Stimulated activated naive CD4-positive, alpha-beta T cell (primary cell): ENCODE measurements around the gene ZNF385B.
"Not testable (repeated sequence)": the region's sequence is repeated elsewhere in the genome, so short reads cannot be mapped to it uniquely, and the experiment has no call there.

ENCODE experiments used
- DNase-seq, 6 experiments: peaks; one replicate each; lab custom pipeline; 2025; lab: John Stamatoyannopoulos, UW

Gene ZNF385B

GRCh38 chr2:179861416-179862067, at the start of gene ZNF385B:
Gene ZNF385B, minus strand, starts transcription at chr2:179861612.
- no peak for DNase-seq

- no peak for DNase-seq
Observed at GRCh38 chr2:179910735-179911113, 49.3 kb upstream of the ZNF385B start.

DNA sequence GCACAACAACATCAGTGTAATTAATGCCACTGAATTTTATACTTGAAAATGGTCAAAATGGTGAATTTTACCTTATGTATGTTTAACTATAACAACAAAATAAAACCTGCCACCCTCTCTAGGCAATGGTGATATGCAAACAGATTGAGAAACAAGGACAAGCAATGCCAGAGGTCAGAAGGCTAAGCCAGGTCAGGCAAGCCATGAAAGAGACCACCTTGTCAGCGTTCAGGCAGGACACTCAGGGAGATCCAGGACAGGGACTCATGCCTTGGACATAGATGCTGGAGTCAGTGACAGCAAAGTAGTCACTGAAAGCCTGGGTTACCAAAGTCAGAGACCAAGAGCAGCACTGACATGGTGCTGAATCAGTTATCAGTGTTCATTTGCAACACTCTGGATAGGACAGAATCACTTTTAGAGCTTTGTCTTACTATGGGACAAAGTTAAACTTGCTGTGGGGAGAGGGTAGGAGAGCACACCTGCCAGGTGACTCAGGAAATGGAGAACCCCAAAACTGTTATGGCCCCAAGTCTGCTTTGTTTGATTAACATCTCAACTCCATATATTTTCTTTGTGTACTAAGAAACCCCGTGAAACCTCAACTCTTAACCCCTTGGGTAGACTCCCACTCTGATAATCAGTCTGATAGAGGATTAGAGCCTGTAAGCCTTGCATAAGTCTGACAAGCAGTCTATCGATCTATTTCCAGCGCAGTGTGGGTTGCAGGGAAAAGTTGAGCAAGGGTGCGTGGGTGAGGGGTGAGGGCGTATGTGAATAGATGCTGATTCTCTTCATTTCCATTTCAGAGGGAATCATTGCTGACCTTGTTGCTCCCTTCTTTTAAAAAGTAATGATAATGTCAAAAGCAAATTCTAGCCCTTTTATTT, 48.7 kb upstream of the ZNF385B start:
- DNase-seq, result no peak

GRCh38 chr2:179900655-179901054, 39.2 kb upstream of the ZNF385B start:
- no peak for DNase-seq

DNA sequence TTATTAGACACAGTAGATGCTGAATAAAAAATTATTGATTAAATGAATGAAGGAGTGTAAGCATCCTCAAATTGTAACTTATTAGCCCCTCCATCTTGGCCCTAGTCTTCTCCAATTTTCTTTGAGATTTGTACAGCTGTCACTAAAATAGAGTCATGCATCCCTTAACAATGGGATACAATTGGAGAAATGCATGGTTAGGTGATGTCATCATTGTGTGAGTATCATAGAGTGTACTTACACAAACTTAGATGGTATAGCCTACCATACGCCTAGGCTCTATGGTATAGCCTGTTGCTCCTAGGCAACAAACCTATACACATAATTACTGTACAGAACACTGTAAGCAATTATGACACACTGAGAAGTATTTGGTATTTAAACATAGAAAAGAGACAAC, 38.3 kb upstream of the ZNF385B start:
- DNase-seq, result no peak

- no peak for DNase-seq
Observed at GRCh38 chr2:179898873-179899272, 37.5 kb upstream of the ZNF385B start.

DNA sequence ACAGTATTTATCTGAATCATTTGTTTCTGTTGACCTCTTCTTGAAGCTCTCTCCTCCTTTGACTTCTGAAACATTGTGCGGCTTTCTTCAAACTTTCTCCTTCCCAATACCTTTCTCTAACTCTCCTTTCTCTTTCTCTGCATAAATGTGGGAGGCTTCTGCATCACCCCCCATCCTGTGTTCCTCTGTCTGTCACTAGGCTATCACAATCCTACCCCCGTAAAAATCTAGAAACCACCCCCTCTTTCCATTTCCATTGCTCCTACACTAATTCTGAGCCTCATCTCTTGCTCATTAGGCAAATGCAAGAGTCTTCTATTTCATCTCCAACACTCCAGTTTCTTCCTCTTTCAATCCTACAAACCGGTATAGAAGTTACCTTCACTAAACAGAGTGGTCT, 32.2 kb upstream of the ZNF385B start:
- DNase-seq, result no peak

GRCh38 chr2:179891237-179891636, 29.8 kb upstream of the ZNF385B start:
- DNase-seq, result no peak

DNA sequence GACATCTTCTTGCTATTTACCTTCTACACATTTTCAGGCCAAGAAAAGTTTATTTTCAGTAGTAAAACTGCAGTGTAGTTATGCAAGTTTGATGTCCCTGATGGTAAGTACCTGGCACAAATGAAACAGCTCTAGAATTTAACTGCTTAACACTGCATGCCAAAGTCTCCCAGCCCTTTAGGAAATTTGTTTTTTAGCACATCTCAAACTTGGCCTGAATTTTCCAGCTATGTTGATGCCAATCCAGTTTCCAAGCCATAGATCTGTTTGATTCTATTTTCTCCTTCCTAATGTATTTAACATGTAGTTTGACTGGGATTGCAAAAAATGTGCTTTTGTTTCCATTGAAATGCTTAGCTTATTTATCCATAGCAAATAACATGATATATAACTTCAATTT, 29.3 kb upstream of the ZNF385B start:
- no peak for DNase-seq

DNA sequence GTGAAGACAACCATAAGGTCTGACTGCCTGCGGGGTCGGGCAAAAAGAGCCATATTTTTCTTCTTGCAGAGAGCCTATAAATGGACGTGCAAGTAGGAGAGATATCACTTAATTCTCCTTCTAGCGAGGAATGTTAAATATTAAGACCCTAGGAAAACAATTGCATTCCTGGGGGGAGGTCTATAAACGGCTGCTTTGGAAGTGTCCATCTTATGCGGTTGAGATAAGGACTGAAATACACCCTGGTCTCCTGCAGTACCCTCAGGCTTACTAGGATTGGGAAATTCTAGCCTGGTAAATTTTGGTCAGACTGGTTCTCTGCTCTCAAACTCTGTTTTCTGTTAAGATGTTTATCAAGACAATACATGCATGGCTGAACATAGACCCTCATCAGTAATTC, 27.2 kb upstream of the ZNF385B start:
- DNase-seq, result not testable (repeated sequence)

DNA sequence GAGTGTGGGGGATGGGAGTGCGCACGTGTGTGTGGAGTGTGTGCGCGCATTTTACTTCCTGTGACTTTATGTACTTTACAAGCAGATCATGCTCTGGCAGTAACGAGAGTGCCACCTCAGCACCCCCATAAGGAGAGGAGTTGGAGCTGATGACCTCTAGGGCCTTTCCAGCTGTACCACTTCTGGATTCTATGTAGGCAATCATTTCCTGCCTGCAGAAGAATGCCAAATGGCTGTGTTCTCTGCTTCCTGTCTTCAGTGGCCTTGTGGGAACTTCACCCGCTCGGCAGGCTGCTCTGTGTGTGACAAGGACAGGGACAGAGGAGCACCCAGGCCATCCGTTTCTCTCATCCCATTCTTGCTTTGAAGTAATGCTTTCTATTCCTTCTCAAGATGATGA, 22.8 kb upstream of the ZNF385B start:
- no peak for DNase-seq

DNA sequence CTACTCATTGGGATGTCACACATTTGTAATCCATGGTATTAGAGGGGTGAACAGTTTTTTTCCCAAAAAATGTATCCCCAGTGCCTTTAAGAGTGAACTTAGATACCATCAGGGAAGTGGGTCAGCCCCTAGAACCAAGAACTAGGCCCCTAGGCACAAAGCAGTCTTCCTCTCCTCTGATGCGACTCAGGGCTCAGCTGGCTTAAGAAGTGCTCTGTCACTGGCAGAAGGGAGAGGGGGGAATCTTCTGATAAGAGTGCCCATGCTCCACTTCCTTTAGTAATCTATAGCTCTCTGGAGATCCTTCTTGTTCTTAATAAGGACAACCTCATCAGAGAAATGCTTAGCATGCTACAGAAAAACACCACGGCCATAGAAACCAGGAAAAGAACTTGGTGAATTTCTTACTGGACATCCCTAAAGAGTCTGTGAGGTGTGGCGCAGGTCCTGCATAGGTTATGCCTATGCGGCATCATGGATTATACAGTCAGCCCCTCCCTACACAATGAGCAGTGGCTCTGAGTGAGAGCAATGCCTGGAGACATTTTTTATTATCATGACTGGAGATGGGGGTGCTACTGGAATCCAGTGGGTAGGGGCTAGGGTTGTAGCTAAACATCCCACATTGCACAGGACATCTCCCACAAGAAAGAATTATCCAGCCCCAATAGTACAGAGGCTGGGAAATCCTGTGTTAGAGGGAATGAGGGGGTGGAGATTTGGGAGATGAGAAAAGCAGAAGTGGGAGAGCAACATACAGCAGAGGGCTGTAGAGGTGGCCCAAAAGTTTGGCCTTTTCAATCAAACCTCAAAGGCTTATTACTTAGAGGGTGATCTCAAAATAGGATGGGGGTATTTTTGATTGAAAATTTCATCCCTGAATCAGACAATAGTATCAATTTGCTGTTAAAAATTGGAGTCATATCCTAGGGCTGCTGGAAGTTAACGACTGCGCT, 21.7 kb upstream of the ZNF385B start:
- no peak for DNase-seq

- no peak for DNase-seq
Observed at GRCh38 chr2:179877601-179878364, 16.4 kb upstream of the ZNF385B start.

GRCh38 chr2:179876266-179876665, 14.9 kb upstream of the ZNF385B start:
- DNase-seq, result no peak

GRCh38 chr2:179875864-179876263, 14.5 kb upstream of the ZNF385B start:
- no peak for DNase-seq

DNA sequence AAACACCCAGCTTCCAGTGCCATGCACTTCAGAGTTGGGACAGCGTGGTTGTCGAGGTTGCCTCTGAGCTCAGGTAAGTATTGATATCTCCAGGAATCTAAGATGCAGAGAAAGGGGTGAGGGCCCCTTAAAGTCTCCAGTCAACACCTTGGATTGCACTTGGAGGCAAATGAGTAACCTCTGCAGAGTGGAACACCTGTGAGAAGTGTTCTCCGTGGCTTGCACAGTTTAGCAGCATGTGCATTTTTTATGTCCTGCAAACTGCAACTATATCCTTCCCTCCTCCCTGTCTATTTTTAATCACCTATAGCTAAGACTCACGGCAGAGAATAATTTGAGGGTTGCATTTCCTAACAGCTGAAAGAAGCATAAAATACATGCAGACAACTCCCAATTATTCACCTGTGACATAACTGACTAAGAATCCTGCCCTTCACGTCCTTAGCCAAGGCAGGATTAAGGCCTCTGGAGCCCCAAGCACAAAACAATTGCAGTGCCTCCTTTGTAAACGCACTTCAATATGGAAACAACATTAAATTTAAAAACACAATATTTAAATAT, 1.6 kb upstream of the ZNF385B start:
- DNase-seq, result no peak

DNA sequence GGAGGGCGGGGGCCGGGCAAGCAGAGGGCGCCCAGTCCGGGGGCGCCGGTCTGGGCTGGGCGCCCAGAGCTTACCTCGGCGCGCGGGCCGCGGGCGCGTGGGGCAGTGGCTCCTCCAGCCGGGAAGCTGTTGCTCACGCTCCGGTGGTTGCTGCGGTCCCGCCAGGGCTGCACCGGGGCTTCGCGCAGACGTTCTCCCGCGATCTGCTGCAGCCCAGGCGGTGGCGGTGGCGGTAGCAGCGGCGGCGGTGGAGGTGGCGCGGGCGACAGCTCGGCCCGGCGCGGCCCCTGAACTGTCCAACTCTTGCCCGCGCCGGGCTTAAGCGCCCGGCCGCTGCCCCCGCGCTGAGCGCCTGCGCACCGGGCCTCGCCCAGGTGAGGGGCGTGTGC, 391 bp downstream of the ZNF385B start:
- no peak for DNase-seq

GRCh38 chr2:179860255-179861026, 971 bp downstream of the ZNF385B start:
- DNase-seq, result no peak

GRCh38 chr2:179859523-179859922, 1.9 kb downstream of the ZNF385B start:
- no peak for DNase-seq

DNA sequence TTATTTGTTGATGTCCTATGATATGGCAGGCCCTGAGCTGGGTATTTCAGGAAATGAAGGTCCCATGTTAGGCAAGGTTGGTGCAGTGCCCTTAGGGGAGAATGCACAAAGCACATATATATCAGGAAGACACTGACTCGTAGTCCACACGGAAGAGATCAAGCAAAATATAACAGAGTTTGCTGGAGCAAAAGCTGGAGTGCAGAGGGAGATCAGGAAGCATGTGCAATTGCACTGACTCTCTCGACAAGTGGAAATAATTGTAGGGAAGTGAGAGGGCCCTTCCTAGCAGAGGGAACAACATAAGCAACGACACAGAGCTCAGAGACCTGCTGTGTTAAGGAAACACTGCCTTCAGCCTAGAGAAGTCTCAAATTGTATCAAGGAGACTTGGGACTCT, 4.2 kb downstream of the ZNF385B start:
- no peak for DNase-seq

GRCh38 chr2:179856205-179856604, 5.2 kb downstream of the ZNF385B start:
- no peak for DNase-seq
